Small intestine (tissue), 7 donors: ENCODE measurements around the gene LPP. TPM values are rescaled to one million over a fixed set of nuclear protein-coding genes. Genes with fewer than 3 reads are reported as not detected.

Experiments
- DNase-seq, 2 donors: peaks; one replicate each; pipeline versions ENCODE4 v3.0.0 to v3.0.0-alpha.2; 2013
- FAIRE-seq: peaks from 2 replicates; lab custom pipeline; 2012; peaks lifted over from hg19 to GRCh38; lab: Jason Lieb, UNC
- H3K27ac ChIP-seq, 3 donors: one replicate each; pipeline ENCODE4 v1.5.1; 2013; ENCODE audit warnings: low read length in 2 of 3, mild to moderate bottlenecking in 2 of 3, control low read depth in 1 of 3, inconsistent platforms in 1 of 3, low read depth in 1 of 3, moderate library complexity in 1 of 3
- H3K27me3 ChIP-seq, 3 donors: one replicate each; pipeline ENCODE4 v1.6.1; 2013; ENCODE audit warnings: low read length in 3 of 3, inconsistent platforms in 1 of 3; ENCODE audit not compliant: control insufficient read depth in 3 of 3, insufficient read depth in 3 of 3
- H3K36me3 ChIP-seq, 3 donors: one replicate each; pipeline ENCODE4 v1.6.1; 2013; ENCODE audit warnings: low read length in 3 of 3, inconsistent platforms in 1 of 3, low read depth in 1 of 3, mild to moderate bottlenecking in 1 of 3, moderate library complexity in 1 of 3; ENCODE audit not compliant: control insufficient read depth in 3 of 3, insufficient read depth in 2 of 3
- H3K4me1 ChIP-seq, 3 donors: one replicate each; pipeline ENCODE4 v1.6.1; 2013; ENCODE audit warnings: low read length in 2 of 3, inconsistent platforms in 1 of 3, low read depth in 1 of 3, mild to moderate bottlenecking in 1 of 3, moderate library complexity in 1 of 3; ENCODE audit not compliant: control insufficient read depth in 3 of 3, insufficient read depth in 2 of 3
- H3K4me3 ChIP-seq, 3 donors: one replicate each; pipeline ENCODE4 v1.5.1; 2013; ENCODE audit warnings: low read length in 3 of 3, control low read depth in 1 of 3, inconsistent platforms in 1 of 3, low read depth in 1 of 3, mild to moderate bottlenecking in 1 of 3, moderate library complexity in 1 of 3
- H3K9me3 ChIP-seq, 2 donors: one replicate each; pipeline ENCODE4 v1.6.1; 2013; ENCODE audit warnings: low read depth in 1 of 2, low read length in 1 of 2; ENCODE audit not compliant: control insufficient read depth in 2 of 2, insufficient read depth in 1 of 2
- WGBS, 3 donors: extraction: QIAGEN DNeasy Blood & Tissue Kit; methylation state at CpG; one replicate each; pipeline ENCODE4 v1.1.7; 2013; 5-methylcytosine and 5-hydroxymethylcytosine counted together
- polyA plus RNA-seq, 4 donors: library from polyadenylated mRNA; stranded (reverse) in 3 of 4; unstranded in 1 of 4; fragments of 200-250 nt in 3 of 4; fragments of 120-200 nt in 1 of 4; gene quantifications; one replicate each; pipeline versions ENCODE4 v1.2.1 to v1.2.3, GENCODE V29; 2013
- donor health status: healthy with polysubstance abuse.
- donor health status: control.
- donor health status: control.
- donor health status: Bipolar disorder and iron deficiency.
- donor health status: healthy.

Gene LPP
- polyA plus RNA-seq, 4 donors, result 5.4 to 35.8 (median 12.4) TPM

GRCh38 chr3:188431040-188431439, 277.1 kb downstream of the LPP start:
- FAIRE-seq (no peak), DNase-seq (no peak)
- Histone ChIP-seq H3K9me3 (peaks cover 0 to 8% of the 10 kb centered on the region in 2 donors), H3K27ac (peak overlapping the region in 1 of 3 donors; percentile 5), H3K4me1 (peaks cover 3 to 16% (median 3%) of the 10 kb centered on the region in 3 donors), H3K36me3 (peaks cover 0 to 6% (median 0%) of the 10 kb centered on the region in 3 donors), H3K27me3 (no peaks in the 10 kb centered on the region), H3K4me3 (no peak overlapping the region)
- WGBS, 3 donors, result 93 to 96% (median 95%) methylated on average over 5 of the region's 5 CpGs

- no peak overlapping the region for H3K4me3 ChIP-seq
- peaks cover 0 to 6% (median 0%) of the 10 kb centered on the region in 3 donors for H3K36me3 ChIP-seq
- peaks cover 3 to 16% (median 3%) of the 10 kb centered on the region in 3 donors for H3K4me1 ChIP-seq
- FAIRE-seq (no peak), DNase-seq (peak; percentile 68 to 74)
- H3K27me3 ChIP-seq, result no peaks in the 10 kb centered on the region
- H3K27ac ChIP-seq, result peak overlapping the region in 2 of 3 donors; percentile 5 to 65
- WGBS, 3 donors, result 86 to 95% (median 94%) methylated on average over 3 of the region's 3 CpGs
- H3K9me3 ChIP-seq, result peaks cover 0 to 8% of the 10 kb centered on the region in 2 donors
Observed at GRCh38 chr3:188431553-188431952, 277.6 kb downstream of the LPP start.

DNA sequence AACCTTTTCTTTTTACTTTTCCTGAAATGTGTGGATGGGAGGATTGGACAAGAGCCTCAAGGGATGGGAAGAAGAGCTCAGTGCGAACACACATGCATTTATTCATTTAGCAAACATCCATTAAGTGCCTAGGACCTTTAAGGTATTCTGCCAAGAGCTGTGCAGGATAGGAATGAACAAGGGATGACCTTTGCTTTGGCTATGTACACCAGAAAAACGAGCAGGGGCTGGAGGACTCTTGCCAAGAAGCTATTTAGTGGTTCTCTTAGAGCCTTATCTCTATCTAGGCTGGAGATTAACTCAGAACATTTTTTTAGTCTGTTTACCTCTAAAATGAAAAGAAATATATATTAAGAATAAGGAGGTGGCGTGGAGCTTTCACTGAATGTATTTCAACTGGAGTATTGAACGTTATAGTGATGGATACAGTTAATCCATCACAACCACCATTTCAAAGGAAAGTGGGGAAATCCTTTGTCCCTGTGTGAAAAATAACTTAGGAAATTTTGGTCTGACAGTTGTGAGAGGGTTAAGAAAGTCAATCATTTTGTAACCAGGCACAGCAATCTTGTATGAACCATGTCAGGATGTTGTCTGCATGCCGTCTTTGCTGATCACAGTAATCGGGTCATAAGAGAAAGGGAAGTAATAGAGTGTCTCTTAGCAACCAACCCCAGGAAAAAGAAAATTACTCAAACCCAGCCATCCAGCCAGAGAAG, 279.0 kb downstream of the LPP start:
- peak overlapping the region in 1 of 3 donors; percentile 38 for H3K27ac ChIP-seq
- peaks cover 0 to under 1% (median 0%) of the 10 kb centered on the region in 3 donors for H3K36me3 ChIP-seq
- FAIRE-seq (no peak), DNase-seq (peak; percentile 18 to 46)
- no peak overlapping the region for H3K4me3 ChIP-seq
- WGBS, 3 donors, result 38 to 43% (median 39%) methylated on average over 6 of the region's 6 CpGs
- peaks cover 3 to 16% (median 6%) of the 10 kb centered on the region in 3 donors for H3K4me1 ChIP-seq
- H3K27me3 ChIP-seq, result no peaks in the 10 kb centered on the region
- peaks cover 0 to 3% of the 10 kb centered on the region in 2 donors for H3K9me3 ChIP-seq

DNA sequence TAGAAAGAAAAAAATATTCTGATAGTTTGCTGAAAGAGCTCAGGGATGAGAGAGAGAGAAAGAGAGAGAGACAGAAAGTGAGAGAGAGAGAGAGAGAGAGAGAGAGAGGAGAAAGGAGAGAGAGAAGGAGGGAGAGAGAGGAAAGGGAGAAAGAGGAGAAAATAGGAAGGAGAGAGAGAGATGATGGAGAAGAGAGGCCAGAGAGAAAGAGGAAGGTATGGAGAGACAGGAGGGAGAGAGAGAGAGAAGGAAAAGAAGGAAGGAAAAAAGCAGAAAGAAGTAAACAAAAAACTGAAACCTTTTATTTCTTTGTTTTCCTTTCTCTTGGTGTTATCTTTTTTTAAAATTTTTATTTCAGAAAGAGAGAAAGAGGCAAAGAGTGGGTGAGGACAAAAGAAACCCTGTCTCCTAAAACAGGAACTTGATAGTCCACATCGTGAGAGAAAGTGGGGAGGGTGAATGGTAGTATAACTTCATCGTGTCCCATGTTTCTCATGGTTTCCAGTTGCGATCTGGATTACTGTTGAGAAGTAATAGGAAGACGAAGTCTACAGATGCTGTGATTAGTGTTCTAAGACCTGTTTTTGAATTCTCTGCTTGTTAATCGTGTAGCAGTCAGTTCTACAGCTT, 279.7 kb downstream of the LPP start:
- H3K9me3 ChIP-seq, result no peaks in the 10 kb centered on the region
- peaks cover 3 to 16% (median 6%) of the 10 kb centered on the region in 3 donors for H3K4me1 ChIP-seq
- no peaks in the 10 kb centered on the region for H3K36me3 ChIP-seq
- no peaks in the 10 kb centered on the region for H3K27me3 ChIP-seq
- FAIRE-seq (no peak), DNase-seq (no peak)
- H3K4me3 ChIP-seq, result no peak overlapping the region
- 85 to 92% (median 91%) methylated on average over 5 of the region's 5 CpGs for WGBS, 3 donors
- peak overlapping the region in 2 of 3 donors; percentile 36 to 38 for H3K27ac ChIP-seq

GRCh38 chr3:188434594-188434993, 280.6 kb downstream of the LPP start:
- DNase-seq (no peak), FAIRE-seq (no peak)
- Histone ChIP-seq H3K4me3 (no peak overlapping the region), H3K27ac (no peak overlapping the region), H3K9me3 (no peaks in the 10 kb centered on the region), H3K27me3 (no peaks in the 10 kb centered on the region), H3K36me3 (no peaks in the 10 kb centered on the region), H3K4me1 (peaks cover 4 to 16% (median 6%) of the 10 kb centered on the region in 3 donors)
- 86 to 91% (median 88%) methylated on average over 3 of the region's 3 CpGs for WGBS, 3 donors

GRCh38 chr3:188435266-188435665, 281.3 kb downstream of the LPP start:
- 36 to 62% (median 56%) methylated on average over 1 of the region's 1 CpG for WGBS, 3 donors
- no peak for FAIRE-seq

GRCh38 chr3:188437926-188438325, 284.0 kb downstream of the LPP start:
- H3K27ac ChIP-seq, result no peak overlapping the region
- peaks cover 2 to 5% (median 5%) of the 10 kb centered on the region in 3 donors for H3K4me1 ChIP-seq
- no peaks in the 10 kb centered on the region for H3K9me3 ChIP-seq
- peaks cover 0 to 3% (median 0%) of the 10 kb centered on the region in 3 donors for H3K36me3 ChIP-seq
- no peaks in the 10 kb centered on the region for H3K27me3 ChIP-seq
- DNase-seq (no peak), FAIRE-seq (no peak)
- WGBS, 3 donors, result 76 to 85% (median 80%) methylated on average over 2 of the region's 2 CpGs
- no peak overlapping the region for H3K4me3 ChIP-seq

More at GRCh38 chr3:188435266-188435665, 281.3 kb downstream of the LPP start:
- Histone ChIP-seq H3K27me3 (no peaks in the 10 kb centered on the region), H3K27ac (no peak overlapping the region), H3K36me3 (no peaks in the 10 kb centered on the region), H3K4me1 (peaks cover 4 to 18% (median 6%) of the 10 kb centered on the region in 3 donors), H3K9me3 (no peaks in the 10 kb centered on the region), H3K4me3 (no peak overlapping the region)
- DNase-seq, result no peak

DNA sequence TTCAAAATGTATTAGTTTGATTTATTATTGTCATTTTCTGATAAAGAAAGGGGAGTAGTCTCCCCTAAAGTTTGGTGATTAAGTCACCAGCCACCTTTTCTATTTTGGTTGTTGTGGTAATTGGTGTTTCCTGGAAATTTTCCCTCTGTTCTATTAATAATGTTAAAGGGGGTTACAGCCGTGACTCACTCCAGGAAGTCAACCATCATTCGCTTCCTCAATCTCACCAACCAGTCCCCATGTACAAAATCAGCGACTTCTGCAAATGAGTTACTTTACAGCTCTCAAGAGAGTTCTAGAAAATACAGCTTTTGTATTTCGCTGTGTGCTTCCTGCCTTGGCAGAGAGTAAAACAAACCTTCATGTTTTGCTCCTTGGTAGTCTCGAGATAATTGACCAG, 285.1 kb downstream of the LPP start:
- H3K4me3 ChIP-seq, result no peak overlapping the region
- H3K27me3 ChIP-seq, result no peaks in the 10 kb centered on the region
- H3K36me3 ChIP-seq, result peaks cover 0 to 3% (median 0%) of the 10 kb centered on the region in 3 donors
- FAIRE-seq, result no peak
- peak in 1 of 2 donors; percentile 43 for DNase-seq
- H3K4me1 ChIP-seq, result peaks cover 2 to 5% (median 2%) of the 10 kb centered on the region in 3 donors
- peak overlapping the region in 1 of 3 donors; percentile 48 for H3K27ac ChIP-seq
- 57 to 83% (median 69%) methylated on average over 5 of the region's 5 CpGs for WGBS, 3 donors
- H3K9me3 ChIP-seq, result no peaks in the 10 kb centered on the region
